CD14-positive monocyte (primary cell): ENCODE results near the gene PSMA7. TPM values are rescaled to one million over a fixed set of nuclear protein-coding genes. Genes with fewer than 3 reads are reported as not detected.

Source experiments
- DNase-seq, 3 donors: peaks; one replicate each; pipeline ENCODE4 v3.0.0-alpha.2; 2011 to 2022
- H2AFZ ChIP-seq: 2 replicates; pipeline ENCODE4 v1.6.0; 2012; ENCODE audit warnings: mild to moderate bottlenecking, low read depth, low read length, inconsistent platforms; ENCODE audit not compliant: insufficient read depth, poor library complexity, severe bottlenecking
- H3K27ac ChIP-seq, 2 donors: 1 replicate in 1 of 2; 2 replicates in 1 of 2; pipeline ENCODE4 v1.5.1; 2012 to 2013; ENCODE audit warnings: low read length in 2 of 2, control low read depth in 1 of 2, inconsistent platforms in 1 of 2, low read depth in 1 of 2, mild to moderate bottlenecking in 1 of 2
- H3K27me3 ChIP-seq, 2 donors: one replicate each; pipeline versions ENCODE4 v1.6.0 to v1.6.1; 2011 to 2013; ENCODE audit warnings: low read length in 2 of 2; ENCODE audit not compliant: control insufficient read depth in 2 of 2, insufficient read depth in 2 of 2
- H3K36me3 ChIP-seq, 2 donors: replicated peaks in 1 of 2; 1 replicate in 1 of 2; 2 replicates in 1 of 2; pipeline versions ENCODE4 v1.5.1 to v1.6.1; 2012 to 2013; ENCODE audit warnings: low read length in 2 of 2, control low read depth in 1 of 2, inconsistent platforms in 1 of 2, mild to moderate bottlenecking in 1 of 2; ENCODE audit not compliant: insufficient read depth in 2 of 2, control insufficient read depth in 1 of 2
- H3K4me1 ChIP-seq, 2 donors: 1 replicate in 1 of 2; 2 replicates in 1 of 2; pipeline versions ENCODE4 v1.5.1 to v1.6.1; 2012 to 2013; ENCODE audit warnings: low read length in 2 of 2, control low read depth in 1 of 2, inconsistent platforms in 1 of 2, mild to moderate bottlenecking in 1 of 2, moderate library complexity in 1 of 2; ENCODE audit not compliant: insufficient read depth in 2 of 2, control insufficient read depth in 1 of 2
- H3K4me2 ChIP-seq: replicated peaks from 2 replicates; pipeline ENCODE3; 2012; ENCODE audit warnings: low read length, moderate library complexity, mild to moderate bottlenecking; ENCODE audit not compliant: poor library complexity, severe bottlenecking; ENCODE audit errors: extremely low read depth
- H3K4me3 ChIP-seq, 3 experiments: fragments of 200-600 bp in 1 of 3; sonication (generic) in 1 of 3; replicated peaks in 1 of 3; 1 replicate in 2 of 3; 2 replicates in 1 of 3; pipeline ENCODE4 v1.5.1; 2011 to 2013; ENCODE audit warnings: low read length in 3 of 3, mild to moderate bottlenecking in 3 of 3, control low read depth in 2 of 3, low read depth in 2 of 3, inconsistent platforms in 1 of 3, moderate library complexity in 1 of 3
- H3K79me2 ChIP-seq: 2 replicates; pipeline ENCODE4 v1.6.0; 2012; ENCODE audit warnings: mild to moderate bottlenecking, control low read depth, inconsistent platforms, low read length, moderate library complexity; ENCODE audit not compliant: insufficient read depth
- H3K9ac ChIP-seq: 2 replicates; pipeline ENCODE4 v1.6.0; 2017; ENCODE audit warnings: low read length, mild to moderate bottlenecking; ENCODE audit not compliant: insufficient read depth, poor library complexity, severe bottlenecking
- H3K9me3 ChIP-seq, 2 donors: replicated peaks in 1 of 2; 1 replicate in 1 of 2; 2 replicates in 1 of 2; pipeline versions ENCODE4 v1.5.1 to v1.6.1; 2012 to 2013; ENCODE audit warnings: low read length in 2 of 2, control low read depth in 1 of 2; ENCODE audit not compliant: control insufficient read depth in 1 of 2, insufficient read depth in 1 of 2
- H4K20me1 ChIP-seq: 2 replicates; pipeline ENCODE4 v1.6.0; 2012; ENCODE audit warnings: mild to moderate bottlenecking, low read length, control low read depth, moderate library complexity; ENCODE audit not compliant: insufficient read depth
- H3K27ac Mint-ChIP-seq, 7 donors: one replicate each; pipeline ENCODE4 v1.8.0; 2020; ENCODE audit warnings: mild to moderate bottlenecking in 7 of 7, mixed read lengths in 7 of 7, moderate library complexity in 6 of 7, inconsistent platforms in 2 of 7
- H3K27me3 Mint-ChIP-seq, 3 donors: one replicate each; pipeline ENCODE4 v1.8.0; 2021 to 2022; ENCODE audit warnings: low read depth in 3 of 3, mild to moderate bottlenecking in 3 of 3, mixed read lengths in 3 of 3, moderate library complexity in 3 of 3, inconsistent platforms in 1 of 3
- H3K36me3 Mint-ChIP-seq, 2 donors: one replicate each; pipeline ENCODE4 v1.8.0; 2020; ENCODE audit warnings: mixed read lengths in 2 of 2, inconsistent platforms in 1 of 2, mild to moderate bottlenecking in 1 of 2
- H3K4me1 Mint-ChIP-seq: one replicate; pipeline ENCODE4 v1.8.0; 2020; ENCODE audit warnings: mild to moderate bottlenecking, mixed read lengths
- H3K4me3 Mint-ChIP-seq, 2 donors: one replicate each; pipeline ENCODE4 v1.8.0; 2020; ENCODE audit warnings: mild to moderate bottlenecking in 2 of 2, mixed read lengths in 2 of 2, moderate library complexity in 1 of 2
- H3K9me3 Mint-ChIP-seq, 7 donors: one replicate each; pipeline ENCODE4 v1.8.0; 2020 to 2022; ENCODE audit warnings: mixed read lengths in 7 of 7, mild to moderate bottlenecking in 6 of 7, moderate library complexity in 6 of 7, inconsistent platforms in 2 of 7
- WGBS: methylation state at CpG from one replicate; pipeline ENCODE4 v1.1.5; 2013; ENCODE audit warnings: missing lambda C conversion rate; ENCODE audit not compliant: insufficient coverage; 5-methylcytosine and 5-hydroxymethylcytosine counted together
- intact Hi-C, 2 donors: fragments of 100-400 bp; cut with micrococcal nuclease; formaldehyde crosslinking; loops; one replicate each; pipeline versions ENCODE4 v1.15.0 to v1.15.1; 2023
- polyA plus RNA-seq, 3 donors: library from polyadenylated mRNA; depleted of rRNA in 1 of 3; unstranded in 2 of 3; stranded (reverse) in 1 of 3; fragments of 300-500 nt in 2 of 3; fragments of >200 nt in 1 of 3; fragmentation: Illumina TruSeq in 2 of 3; gene quantifications; 1 replicate in 2 of 3; 2 replicates in 1 of 3; pipeline ENCODE4 v1.2.3, GENCODE V29; 2012 to 2021
- TF ChIP-seq, protein P1 (sequence below): fragments of 200-600 bp; IDR thresholded peaks from one replicate; pipeline ENCODE4 v1.8.0; 2022; ENCODE audit warnings: antibody characterized with exemption, mild to moderate bottlenecking

PSMA7 gene
- polyA plus RNA-seq, 3 donors: 402 to 668 (median 527) TPM

DNA sequence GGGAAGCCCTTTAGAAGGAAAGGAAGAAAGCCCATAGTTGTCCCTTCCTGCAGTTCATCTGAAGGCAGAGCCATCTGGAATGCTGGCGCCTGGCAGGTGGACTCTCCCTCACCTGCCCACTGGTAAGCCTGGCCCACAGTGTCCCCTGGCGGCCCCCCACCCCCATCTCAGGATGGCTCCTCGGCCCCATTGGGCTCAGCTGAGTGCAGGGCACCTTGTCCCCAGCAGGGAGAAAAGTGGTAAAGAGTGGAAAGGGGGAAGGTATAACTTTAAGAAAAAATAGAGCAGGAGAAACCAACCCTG is 13.0 kb upstream of the PSMA7 start:
- H2AFZ ChIP-seq: no peak overlapping the region
- intact Hi-C loops: loop anchor here (2.0 to 5.0 kb wide), 2 partner anchors 144 to 145 kb away; no protein-coding TSS in a partner anchor
- Mint-ChIP-seq H3K36me3 (peaks cover 48 to 76% of the 10 kb centered on the region in 2 donors), H3K27ac (peak overlapping the region in 2 of 7 donors; percentile 68 to 89), H3K4me3 (no peak overlapping the region), H3K27me3 (peaks cover 0 to 3% (median 2%) of the 10 kb centered on the region in 3 donors), H3K4me1 (peaks cover 3% of the 10 kb centered on the region), H3K9me3 (peaks cover 13 to 22% (median 20%) of the 10 kb centered on the region in 7 donors)
- no CpG with 5 or more reads among the region's 3 CpGs for WGBS
- H3K4me2 ChIP-seq: no peak overlapping the region
- H3K9ac ChIP-seq: no peak overlapping the region
- H3K9me3 ChIP-seq: peaks cover 8 to 26% of the 10 kb centered on the region in 2 donors
- no peaks in the 10 kb centered on the region for H3K4me1 ChIP-seq
- TF ChIP-seq, protein P1, sequence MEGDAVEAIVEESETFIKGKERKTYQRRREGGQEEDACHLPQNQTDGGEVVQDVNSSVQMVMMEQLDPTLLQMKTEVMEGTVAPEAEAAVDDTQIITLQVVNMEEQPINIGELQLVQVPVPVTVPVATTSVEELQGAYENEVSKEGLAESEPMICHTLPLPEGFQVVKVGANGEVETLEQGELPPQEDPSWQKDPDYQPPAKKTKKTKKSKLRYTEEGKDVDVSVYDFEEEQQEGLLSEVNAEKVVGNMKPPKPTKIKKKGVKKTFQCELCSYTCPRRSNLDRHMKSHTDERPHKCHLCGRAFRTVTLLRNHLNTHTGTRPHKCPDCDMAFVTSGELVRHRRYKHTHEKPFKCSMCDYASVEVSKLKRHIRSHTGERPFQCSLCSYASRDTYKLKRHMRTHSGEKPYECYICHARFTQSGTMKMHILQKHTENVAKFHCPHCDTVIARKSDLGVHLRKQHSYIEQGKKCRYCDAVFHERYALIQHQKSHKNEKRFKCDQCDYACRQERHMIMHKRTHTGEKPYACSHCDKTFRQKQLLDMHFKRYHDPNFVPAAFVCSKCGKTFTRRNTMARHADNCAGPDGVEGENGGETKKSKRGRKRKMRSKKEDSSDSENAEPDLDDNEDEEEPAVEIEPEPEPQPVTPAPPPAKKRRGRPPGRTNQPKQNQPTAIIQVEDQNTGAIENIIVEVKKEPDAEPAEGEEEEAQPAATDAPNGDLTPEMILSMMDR: no peak
- H4K20me1 ChIP-seq: peaks cover 69% of the 10 kb centered on the region
- H3K27me3 ChIP-seq: no peaks in the 10 kb centered on the region
- H3K27ac ChIP-seq: peak overlapping the region in 1 of 2 donors; percentile 6
- H3K79me2 ChIP-seq: peaks cover 57% of the 10 kb centered on the region
- DNase-seq: no peak
- peaks cover 22 to 70% of the 10 kb centered on the region in 2 donors for H3K36me3 ChIP-seq
- no peak overlapping the region for H3K4me3 ChIP-seq

DNA sequence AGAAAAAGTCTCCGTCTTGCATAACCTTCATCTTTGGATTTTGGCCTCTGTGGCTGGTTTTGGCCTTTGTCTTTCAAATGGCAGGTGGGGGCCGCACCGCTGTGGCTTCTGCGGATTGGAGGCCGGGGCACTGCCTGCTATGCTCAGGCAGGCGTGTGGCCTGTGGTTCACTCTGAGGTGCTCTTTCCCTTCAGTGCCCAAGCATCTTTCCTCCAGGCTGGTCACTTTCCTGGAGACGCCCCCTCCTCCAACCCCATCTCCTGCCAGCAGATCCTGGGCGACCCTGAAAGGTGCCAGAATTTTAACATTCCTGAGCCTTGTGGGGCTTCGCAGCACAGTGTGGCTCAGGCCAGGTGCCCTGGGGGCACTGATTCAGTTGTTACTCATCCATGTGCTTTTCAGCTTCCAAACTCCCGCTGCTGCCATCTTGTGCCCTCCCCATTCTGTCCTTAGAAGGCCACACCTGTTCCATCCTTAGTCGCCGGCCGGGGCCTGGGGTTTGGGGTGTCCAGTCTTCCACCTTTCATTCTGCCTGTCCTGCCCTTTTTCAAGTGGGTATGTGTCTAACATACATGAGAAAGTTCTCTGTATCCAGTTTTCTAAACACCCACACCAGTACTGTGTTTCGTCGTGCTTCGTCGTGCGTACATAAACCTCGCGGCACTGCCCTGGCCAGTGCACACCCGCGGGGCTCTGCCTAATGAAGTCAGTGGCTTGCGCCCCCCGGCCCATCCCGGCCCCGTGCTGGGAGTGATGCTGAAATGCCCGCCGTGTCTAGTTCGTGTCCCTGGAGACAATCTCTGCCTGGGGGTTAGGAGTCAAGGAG is 12.4 kb upstream of the PSMA7 start:
- Histone ChIP-seq H3K27ac (no peak overlapping the region), H4K20me1 (peaks cover 75% of the 10 kb centered on the region), H3K9me3 (peaks cover 8 to 27% of the 10 kb centered on the region in 2 donors), H3K79me2 (peaks cover 62% of the 10 kb centered on the region), H3K9ac (no peak overlapping the region), H3K4me2 (no peak overlapping the region), H2AFZ (no peak overlapping the region), H3K27me3 (no peaks in the 10 kb centered on the region), H3K36me3 (peaks cover 18 to 65% of the 10 kb centered on the region in 2 donors), H3K4me3 (no peak overlapping the region), H3K4me1 (no peaks in the 10 kb centered on the region)
- 91% methylated on average over 23 of the region's 29 CpGs for WGBS
- peaks cover 3% of the 10 kb centered on the region for H3K4me1 Mint-ChIP-seq
- intact Hi-C loops: loop anchor here (2.0 to 5.0 kb wide), 2 partner anchors 143 to 145 kb away; no protein-coding TSS in a partner anchor
- peak overlapping the region in 2 of 7 donors; percentile 68 to 73 for H3K27ac Mint-ChIP-seq
- TF ChIP-seq, protein P1: no peak
- H3K4me3 Mint-ChIP-seq: no peak overlapping the region
- H3K9me3 Mint-ChIP-seq: peaks cover 15 to 22% (median 21%) of the 10 kb centered on the region in 7 donors
- H3K36me3 Mint-ChIP-seq: peaks cover 44 to 75% of the 10 kb centered on the region in 2 donors
- no peak for DNase-seq
- peaks cover 0 to 3% (median 2%) of the 10 kb centered on the region in 3 donors for H3K27me3 Mint-ChIP-seq
